HG03442 (cell line): ENCODE data around the gene EPHX1.
"Not testable (repeated sequence)": the region's sequence is repeated elsewhere in the genome, so short reads cannot be mapped to it uniquely, and the experiment has no call there.

Experiments used
- ATAC-seq: cut with Tn5 transposase; IDR thresholded peaks from one replicate; pipeline ENCODE4 v1.9.1; 2021; ENCODE audit warnings: mild to moderate bottlenecking, moderate library complexity; ENCODE audit not compliant: unreplicated experiment

EPHX1 gene

DNA sequence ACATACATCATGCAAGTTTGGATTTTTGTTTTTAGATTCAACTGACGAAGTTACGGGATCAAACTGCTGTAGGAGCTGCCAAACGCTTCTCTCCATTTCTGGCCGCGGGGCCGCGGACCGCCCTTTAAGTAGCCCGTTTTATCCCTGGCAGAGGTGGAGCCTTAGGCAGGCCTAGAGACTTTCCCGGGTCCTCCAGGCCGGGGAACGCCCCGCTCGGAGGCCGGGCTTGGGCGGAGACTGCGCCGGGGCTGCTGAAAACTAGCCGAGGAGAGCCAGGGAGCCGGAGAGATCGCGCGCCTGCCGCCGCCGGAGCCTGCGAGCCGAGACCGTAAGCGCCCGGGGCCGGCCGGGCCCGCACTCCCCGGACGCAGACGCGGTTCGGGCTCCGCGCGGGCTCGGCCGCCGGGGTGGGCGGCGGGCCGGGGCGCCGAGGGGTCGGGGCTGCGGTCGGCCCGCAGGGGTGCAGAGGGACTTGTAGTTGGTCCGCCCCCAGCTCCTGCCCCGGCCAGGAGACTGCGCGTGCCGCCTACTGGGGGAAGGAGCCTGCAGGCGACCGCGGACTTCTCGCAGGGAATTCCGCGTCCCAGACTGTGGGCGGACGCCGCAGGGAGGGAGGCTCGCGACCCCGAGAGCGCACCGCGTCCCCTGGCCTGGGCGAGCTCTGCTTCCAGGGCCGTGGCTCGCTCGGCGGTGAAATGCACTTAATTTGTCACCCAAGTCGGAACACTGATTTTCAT, at the start of gene EPHX1:
TSS of gene EPHX1 (plus strand) at position 283 of the 737 bp plus-strand sequence. CDS start 18,606 bp downstream, outside the sequence.
- ATAC-seq = peak; percentile 97

- ATAC-seq = no peak
These were observed 49.4 kb upstream of the EPHX1 start for GRCh38 chr1:225760531-225760930.

GRCh38 chr1:225761395-225761794, 48.5 kb upstream of the EPHX1 start:
- not testable (repeated sequence) for ATAC-seq

- ATAC-seq = no peak
These were observed 47.9 kb upstream of the EPHX1 start for GRCh38 chr1:225762002-225762441.

DNA sequence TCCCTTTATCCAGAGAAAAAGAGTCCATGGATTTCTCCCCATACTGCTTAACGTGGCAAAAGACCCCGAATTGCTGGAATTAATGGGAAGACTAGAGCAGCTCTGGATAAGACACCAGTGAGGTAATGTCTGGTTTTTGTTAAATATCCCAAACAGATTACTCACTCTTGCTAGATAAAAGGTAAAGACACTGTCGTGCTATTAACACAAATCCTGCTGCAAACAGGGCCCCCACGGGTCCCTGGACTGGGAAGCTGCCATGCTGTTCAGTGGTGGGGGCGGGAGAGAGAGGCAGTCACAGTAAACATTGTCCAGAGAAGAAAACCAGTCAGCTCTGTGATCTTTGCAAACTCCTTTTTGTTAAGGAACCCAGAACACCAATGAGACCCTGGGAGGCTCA, 47.5 kb upstream of the EPHX1 start:
- no peak for ATAC-seq

DNA sequence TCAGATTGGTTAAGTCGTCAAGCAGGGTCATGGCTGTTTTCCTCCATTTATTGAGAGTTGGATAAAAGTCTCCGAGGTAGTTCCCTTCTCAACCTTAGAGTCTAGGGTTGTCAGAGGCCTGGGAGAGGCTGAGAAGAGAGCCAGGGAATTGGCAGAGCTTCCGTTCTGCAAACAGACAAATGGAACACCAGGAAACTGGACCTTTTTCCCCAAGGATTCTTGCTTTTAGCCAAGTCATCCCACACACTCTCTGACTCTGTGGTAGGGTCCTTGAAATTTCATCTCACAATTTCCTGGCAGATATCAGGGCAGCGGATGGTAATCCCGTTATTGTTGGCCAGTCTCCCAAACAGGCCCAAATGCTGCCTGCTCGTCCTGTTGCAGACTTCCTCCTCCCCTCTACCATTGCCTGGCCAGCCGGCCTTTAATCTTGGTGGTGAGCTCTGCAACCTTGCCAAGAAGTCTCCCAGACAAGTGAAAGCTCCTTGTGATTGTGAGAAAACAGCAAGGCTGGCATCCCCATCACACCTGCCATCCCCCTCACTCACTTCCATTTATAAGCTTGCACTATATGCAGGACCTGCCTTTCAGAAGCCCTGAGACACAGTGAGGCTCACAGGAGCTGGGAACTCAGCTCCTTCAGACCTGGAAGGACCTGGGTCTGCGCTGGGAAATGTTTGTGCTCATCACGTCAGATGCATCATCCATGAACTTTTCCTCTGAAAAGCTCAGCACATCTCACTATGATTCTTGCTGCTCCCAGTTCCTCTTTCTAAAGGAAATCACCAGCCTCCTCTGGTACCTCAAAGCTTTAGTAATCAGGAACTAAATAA, 46.0 kb upstream of the EPHX1 start:
- ATAC-seq = no peak

DNA sequence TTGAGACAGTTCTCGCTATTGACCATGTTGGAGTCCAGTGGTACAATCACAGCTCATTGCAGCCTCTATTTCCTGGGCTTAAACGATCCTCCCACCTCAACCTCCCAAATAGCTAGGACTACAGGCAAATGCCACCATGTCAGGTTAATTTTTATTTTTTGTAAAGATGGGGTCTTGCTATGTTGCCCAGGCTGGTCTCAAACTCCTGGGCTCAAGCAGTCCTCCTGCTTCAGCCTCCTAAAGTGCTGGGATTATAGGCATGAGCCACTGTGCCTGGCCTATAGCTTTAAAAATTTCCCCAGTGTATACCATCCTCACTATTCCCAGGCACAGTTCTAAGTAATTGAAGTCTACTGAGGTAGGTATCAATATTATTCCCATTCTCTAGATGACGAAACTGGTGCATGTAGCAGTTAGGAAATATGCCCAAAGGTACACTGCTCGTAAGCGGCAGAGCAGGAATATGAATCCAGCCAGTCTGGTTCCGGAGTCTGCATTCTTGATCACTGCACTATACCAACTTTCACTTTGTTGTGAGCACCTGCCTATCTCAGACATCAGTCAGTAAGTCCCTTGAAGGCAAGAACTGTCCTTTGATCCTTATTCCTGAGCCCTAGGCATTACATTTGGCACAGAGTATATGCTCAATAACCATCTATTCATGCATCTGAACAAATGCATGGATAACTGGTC, 43.8 kb upstream of the EPHX1 start:
- no peak for ATAC-seq

GRCh38 chr1:225766967-225767633, 42.8 kb upstream of the EPHX1 start:
- ATAC-seq = no peak

GRCh38 chr1:225767634-225768540, 42.0 kb upstream of the EPHX1 start:
- ATAC-seq = no peak

GRCh38 chr1:225768662-225769426, 41.1 kb upstream of the EPHX1 start:
- no peak for ATAC-seq

- ATAC-seq = no peak
These were observed 40.2 kb upstream of the EPHX1 start for GRCh38 chr1:225769687-225770086.

GRCh38 chr1:225770561-225771248, 39.2 kb upstream of the EPHX1 start:
- no peak for ATAC-seq

DNA sequence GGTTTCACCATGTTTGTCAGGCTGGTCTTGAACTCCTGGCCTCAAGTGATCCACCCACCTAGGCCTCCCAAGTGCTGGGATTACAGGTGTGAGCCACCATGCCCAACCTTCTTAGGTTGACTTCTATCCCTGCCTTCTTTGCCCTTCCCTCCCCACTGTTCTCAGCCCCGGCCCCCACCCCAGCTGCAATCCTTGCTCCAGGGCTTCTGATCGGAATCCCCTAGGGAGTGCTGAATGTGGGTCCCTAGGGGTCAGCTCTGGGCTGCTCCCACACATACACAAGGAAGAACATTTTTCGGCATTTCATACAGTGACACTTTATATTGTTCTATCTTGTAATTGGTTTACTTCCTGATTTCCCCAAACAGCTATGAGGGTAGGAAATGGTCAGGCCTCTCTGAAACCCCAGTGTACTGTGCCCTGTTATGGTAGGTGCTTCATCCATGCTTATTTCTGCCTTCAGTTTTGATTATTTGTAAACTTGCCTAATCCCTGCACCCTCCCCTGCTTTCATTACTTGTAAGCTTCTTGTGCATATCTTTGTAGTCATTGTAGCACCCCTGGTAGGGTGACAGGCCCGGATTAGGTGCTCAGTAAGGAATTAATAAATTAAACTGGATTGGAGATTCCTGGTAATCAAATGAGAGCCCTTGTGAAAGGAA, 38.1 kb upstream of the EPHX1 start:
- ATAC-seq = no peak

- ATAC-seq = no peak
These were observed 37.6 kb upstream of the EPHX1 start for GRCh38 chr1:225772323-225772768.

DNA sequence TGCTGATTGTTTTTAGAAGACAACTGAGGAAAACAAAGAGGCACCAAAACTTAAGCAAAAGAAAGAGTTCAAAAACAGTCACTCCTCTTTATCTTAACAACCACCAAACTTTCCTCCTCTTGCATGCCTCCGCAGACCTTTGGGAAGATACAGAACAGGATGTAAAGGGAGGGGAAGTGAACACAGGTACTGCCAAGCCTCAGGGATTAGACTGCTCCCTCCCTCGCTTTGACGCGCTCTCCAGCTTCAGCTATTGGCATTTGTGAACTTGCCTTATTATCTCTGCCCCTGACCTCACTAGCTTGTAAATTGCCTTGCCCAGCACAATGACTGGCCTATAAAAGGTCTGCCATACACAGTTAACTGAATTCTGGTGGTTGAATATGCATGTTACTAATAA, 37.1 kb upstream of the EPHX1 start:
- no peak for ATAC-seq

- ATAC-seq = no peak
These were observed 35.4 kb upstream of the EPHX1 start for GRCh38 chr1:225774281-225775147.

- ATAC-seq = no peak
These were observed 33.6 kb upstream of the EPHX1 start for GRCh38 chr1:225776294-225776693.
